ENCODE data around the gene VAV3.

VAV3 gene

DNA sequence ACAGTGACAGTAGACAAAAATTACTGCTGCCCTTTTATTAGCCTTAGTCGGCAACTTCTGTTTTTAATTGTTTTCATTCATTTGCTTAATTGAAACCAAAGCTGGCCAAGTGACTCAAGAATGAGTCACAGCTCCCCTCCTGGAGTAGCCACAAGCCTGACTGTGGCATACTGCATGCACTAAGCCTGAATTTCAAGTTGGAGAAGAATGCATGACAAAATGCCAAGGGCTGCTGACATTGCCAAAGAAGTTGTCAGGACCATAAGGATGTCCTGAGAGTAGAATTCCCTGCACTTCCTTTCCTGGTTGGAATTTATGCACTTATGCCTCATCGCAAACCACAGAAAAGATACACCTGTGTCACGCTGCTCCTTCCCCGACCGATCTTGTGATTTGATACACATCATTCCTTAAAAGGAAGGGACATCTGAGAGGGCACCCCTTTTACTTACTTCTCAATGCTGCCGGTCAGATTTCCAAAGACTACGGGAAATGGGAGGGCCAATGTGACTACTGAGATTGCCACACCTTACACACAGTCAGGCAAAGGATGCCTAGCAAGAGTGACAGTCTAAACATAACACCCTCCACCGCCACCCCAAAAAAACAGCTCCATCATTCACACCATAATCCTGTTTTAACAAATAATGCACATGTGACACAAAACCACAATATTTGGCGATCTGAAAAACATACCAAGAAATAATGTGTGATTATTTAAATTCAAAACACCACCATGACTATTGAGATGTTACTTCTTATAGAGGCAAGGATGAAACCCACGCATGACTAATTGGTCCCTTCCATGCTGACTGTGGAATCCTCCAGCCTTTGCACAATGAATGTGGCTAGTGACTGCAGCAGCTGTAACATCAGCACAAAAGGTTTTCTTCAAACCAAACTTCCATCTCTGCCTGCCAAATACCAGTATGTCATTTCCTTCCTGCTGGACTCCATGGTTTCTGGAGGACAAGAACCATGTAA, 28.2 kb downstream of the VAV3 start:
- TF ChIP-seq, protein P1, sequence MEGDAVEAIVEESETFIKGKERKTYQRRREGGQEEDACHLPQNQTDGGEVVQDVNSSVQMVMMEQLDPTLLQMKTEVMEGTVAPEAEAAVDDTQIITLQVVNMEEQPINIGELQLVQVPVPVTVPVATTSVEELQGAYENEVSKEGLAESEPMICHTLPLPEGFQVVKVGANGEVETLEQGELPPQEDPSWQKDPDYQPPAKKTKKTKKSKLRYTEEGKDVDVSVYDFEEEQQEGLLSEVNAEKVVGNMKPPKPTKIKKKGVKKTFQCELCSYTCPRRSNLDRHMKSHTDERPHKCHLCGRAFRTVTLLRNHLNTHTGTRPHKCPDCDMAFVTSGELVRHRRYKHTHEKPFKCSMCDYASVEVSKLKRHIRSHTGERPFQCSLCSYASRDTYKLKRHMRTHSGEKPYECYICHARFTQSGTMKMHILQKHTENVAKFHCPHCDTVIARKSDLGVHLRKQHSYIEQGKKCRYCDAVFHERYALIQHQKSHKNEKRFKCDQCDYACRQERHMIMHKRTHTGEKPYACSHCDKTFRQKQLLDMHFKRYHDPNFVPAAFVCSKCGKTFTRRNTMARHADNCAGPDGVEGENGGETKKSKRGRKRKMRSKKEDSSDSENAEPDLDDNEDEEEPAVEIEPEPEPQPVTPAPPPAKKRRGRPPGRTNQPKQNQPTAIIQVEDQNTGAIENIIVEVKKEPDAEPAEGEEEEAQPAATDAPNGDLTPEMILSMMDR (IDR thresholded peaks at IDR 0.05), result no peak
- DNase-seq (ENCODE audit: low spot score), result no peak
- Histone ChIP-seq H3K27ac (peak overlapping the region in 1 of 2 donors; percentile 28), H3K4me3 (peak overlapping the region; percentile 18)

DNA sequence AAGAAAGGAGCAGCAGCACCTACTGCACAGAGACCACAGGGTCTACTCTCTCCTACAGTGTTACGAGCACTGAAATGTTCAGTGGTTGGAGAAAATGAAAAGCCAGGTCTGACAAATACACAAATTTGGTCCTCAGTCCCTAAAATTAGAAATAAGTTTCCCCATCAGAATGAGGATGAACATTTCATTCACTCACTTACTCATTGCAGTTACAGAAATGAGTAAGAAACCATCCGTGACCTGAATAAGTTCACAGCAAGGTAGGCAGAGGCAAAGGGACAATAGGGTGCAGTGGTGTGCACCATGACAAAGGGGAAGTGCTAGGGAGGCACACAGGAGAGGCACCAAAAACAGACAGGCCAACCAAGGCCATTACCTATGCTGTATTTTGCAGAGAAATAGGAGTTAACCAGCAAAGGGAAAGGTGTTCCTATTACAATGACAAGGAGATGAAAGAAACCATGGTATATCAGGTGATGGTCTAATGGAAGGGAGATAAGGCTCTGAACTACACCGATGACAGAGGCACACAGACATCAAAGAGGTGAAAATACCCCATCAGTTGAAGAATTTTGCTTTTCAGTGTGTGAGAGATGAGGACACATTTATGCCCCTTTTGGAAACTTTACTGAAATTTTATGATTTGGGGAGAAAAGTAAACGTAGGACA, 29.4 kb downstream of the VAV3 start:
- Histone ChIP-seq H3K27ac (no peak overlapping the region), H3K4me3 (no peak overlapping the region)
- no peak for DNase-seq (ENCODE audit: low spot score)
- TF ChIP-seq, protein P1 (IDR thresholded peaks at IDR 0.05), result no peak

DNA sequence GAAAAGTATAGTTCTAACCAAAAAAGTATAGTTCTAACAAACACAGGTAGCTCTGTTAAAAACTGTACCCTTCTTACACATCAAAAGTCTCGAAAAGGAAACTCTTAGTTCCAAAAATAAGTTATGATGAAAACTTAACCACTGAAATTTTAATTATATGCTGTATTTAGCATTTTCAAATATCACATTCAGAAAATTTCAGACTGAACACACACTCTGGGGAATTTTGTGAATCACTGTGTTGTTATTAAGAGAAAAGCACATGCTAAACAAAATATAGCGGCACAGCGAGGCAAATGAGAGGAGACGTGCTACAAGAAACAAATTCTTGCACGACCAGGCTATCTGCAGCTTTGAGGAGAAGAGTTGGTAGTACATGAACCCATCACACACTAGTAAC, 30.4 kb downstream of the VAV3 start:
- DNase-seq (ENCODE audit: low spot score), result no peak
- H3K27ac ChIP-seq, result no peak overlapping the region
- no peak overlapping the region for H3K4me3 ChIP-seq
- TF ChIP-seq, protein P1 (IDR thresholded peaks at IDR 0.05), result no peak

DNA sequence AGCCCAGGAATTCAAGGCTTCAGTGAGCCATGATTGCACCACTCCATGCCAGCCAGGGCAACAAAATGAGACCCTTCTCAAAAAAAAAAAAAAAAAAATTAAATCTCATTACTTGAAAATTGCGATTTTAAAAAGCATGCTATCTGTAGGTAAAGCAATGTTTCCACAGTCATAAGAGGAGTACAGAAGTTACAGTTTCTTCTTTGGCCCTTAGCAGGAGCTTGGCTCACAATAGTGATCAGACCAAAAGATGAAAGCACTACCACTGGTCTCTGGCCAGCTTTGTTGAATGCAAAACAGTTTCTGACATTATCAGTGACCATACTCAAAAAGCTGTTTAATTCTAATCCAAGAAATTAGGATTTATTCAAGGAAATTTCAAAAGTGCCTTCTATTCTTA, 31.2 kb downstream of the VAV3 start:
- H3K4me3 ChIP-seq, result no peak overlapping the region
- TF ChIP-seq, protein P1 (IDR thresholded peaks at IDR 0.05), result no peak
- no peak overlapping the region for H3K27ac ChIP-seq
- DNase-seq (ENCODE audit: low spot score), result no peak

DNA sequence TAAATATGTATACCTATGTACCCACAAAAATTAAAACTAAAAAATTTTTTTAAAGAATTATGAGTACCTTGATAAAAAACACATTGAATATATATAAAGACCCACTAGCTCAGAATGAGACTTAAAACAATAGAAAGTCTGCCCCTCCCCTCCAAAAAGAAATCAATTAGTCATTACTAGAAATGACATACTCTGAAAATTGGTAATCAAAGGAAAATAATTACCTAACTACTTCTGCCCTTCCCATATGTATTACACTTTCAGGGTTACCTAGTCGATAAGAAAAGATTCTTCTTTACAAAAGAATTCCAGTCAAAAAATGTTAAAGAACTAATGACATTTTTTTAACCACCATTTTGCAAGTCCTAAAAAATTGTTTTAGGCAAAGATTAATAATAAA, 34.7 kb downstream of the VAV3 start:
- no peak overlapping the region for H3K27ac ChIP-seq
- H3K4me3 ChIP-seq, result no peak overlapping the region
- TF ChIP-seq, protein P1 (IDR thresholded peaks at IDR 0.05), result no peak
- DNase-seq (ENCODE audit: low spot score), result no peak

DNA sequence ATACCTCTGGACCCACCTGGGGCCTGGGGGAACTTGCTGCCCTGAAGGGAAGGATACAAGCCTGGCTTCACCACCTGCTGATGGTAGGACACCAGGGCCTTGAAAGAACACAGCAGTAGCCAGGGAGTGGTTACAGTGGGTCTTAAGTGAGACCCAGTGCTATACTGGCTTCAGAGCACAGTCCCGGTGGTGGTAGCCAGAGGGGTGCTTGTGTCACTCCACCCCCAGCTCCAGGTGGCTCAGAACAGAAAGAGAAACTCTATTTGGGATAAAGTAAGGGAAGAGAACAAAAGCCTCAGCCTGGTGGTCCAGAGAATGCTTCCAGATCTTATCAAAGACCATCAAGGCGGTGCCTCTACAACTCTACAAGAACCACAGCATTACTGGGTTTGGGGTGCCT, 37.2 kb downstream of the VAV3 start:
- TF ChIP-seq, protein P1 (IDR thresholded peaks at IDR 0.05), result no peak
- H3K27ac ChIP-seq, result no peak overlapping the region
- no peak for DNase-seq (ENCODE audit: low spot score)
- H3K4me3 ChIP-seq, result no peak overlapping the region
